K562 (cell line): Measurements from ENCODE around the gene SPNS1. TPM values are rescaled to one million over a fixed set of nuclear protein-coding genes. Genes with fewer than 3 reads are reported as not detected.

Experiments
- ATAC-seq: fragments of 200-7000 bp; cut with Tn5 transposase; 3 replicates; pipeline ENCODE4 v1.9.1; 2020; ENCODE audit warnings: moderate library complexity
- BruUV-seq: library from RNA; stranded (reverse); fragments of 400-500 nt; replicated peaks from 2 replicates; lab custom pipeline; 2021; lab: Mats Ljungman, UMichigan
- CTCF ChIA-PET: fragments of 300-600 bp; formaldehyde crosslinking; extraction: SDS; loops from one replicate; lab custom pipeline; 2021; ENCODE audit warnings: low intra/inter-chr PET ratio; lab: Yijun Ruan, JAX
- POLR2A ChIA-PET: fragments of 300-600, 350-650 bp; sonication (Branson Sonifier 250); formaldehyde crosslinking; extraction: SDS; loops from one replicate; lab custom pipeline; 2021; ENCODE audit warnings: antibody characterized with exemption, inconsistent platforms; lab: Yijun Ruan, JAX
- DNase-seq, 4 experiments: peaks; one replicate each; pipeline versions ENCODE4 v3.0.0 to v3.0.0-alpha.2; 2011 to 2018; ENCODE audit warnings: low spot score in 3 of 4, mixed read lengths in 3 of 4; ENCODE audit errors: extremely low read depth in 1 of 4
- FAIRE-seq: peaks from 2 replicates; lab custom pipeline; 2011; peaks lifted over from hg19 to GRCh38; lab: Jason Lieb, UNC
- H2AFZ ChIP-seq: 2 replicates; pipeline ENCODE4 v1.6.0; 2011; ENCODE audit warnings: low read depth, low read length, control low read depth, inconsistent platforms
- H3K27ac ChIP-seq: fragments of 200-600 bp; 3 replicates; pipeline ENCODE4 v1.8.0; 2011; ENCODE audit warnings: low read depth, mild to moderate bottlenecking, control low read depth, inconsistent platforms, low read length, moderate library complexity, mixed read lengths; ENCODE audit errors: extremely low read depth
- H3K27me3 ChIP-seq, 2 experiments: fragments of 300-600 bp in 1 of 2; 2 replicates in 1 of 2; 3 replicates in 1 of 2; pipeline versions ENCODE4 v1.6.0 to v1.8.0; 2011; ENCODE audit warnings: inconsistent platforms in 2 of 2, low read length in 2 of 2, mild to moderate bottlenecking in 1 of 2, mixed read lengths in 1 of 2, moderate library complexity in 1 of 2; ENCODE audit not compliant: control insufficient read depth in 2 of 2, insufficient read depth in 2 of 2
- H3K36me3 ChIP-seq: fragments of 300-600 bp; 3 replicates; pipeline ENCODE4 v1.8.0; 2011; ENCODE audit warnings: mild to moderate bottlenecking, low read length, inconsistent platforms; ENCODE audit not compliant: control insufficient read depth, insufficient read depth
- H3K4me1 ChIP-seq, 2 experiments: fragments of 200-600 bp in 1 of 2; replicated peaks in 1 of 2; 2 replicates in 1 of 2; 3 replicates in 1 of 2; pipeline versions ENCODE4 v1.5.1 to v1.8.0; 2011; ENCODE audit warnings: inconsistent platforms in 2 of 2, low read length in 2 of 2, mild to moderate bottlenecking in 1 of 2, mixed read lengths in 1 of 2, moderate library complexity in 1 of 2; ENCODE audit not compliant: control insufficient read depth in 2 of 2, insufficient read depth in 2 of 2
- H3K4me2 ChIP-seq: 2 replicates; pipeline ENCODE4 v1.6.1; 2011; ENCODE audit warnings: low read length, control low read depth, inconsistent platforms, mixed read lengths; ENCODE audit not compliant: insufficient read depth
- H3K4me3 ChIP-seq: fragments of 200-600 bp; sonication (generic), shearing (Covaris generic); 2 replicates; pipeline ENCODE4 v1.5.1; 2016; ENCODE audit warnings: control low read depth, inconsistent platforms
- H3K79me2 ChIP-seq: fragments of 200-600 bp; 3 replicates; pipeline ENCODE4 v1.8.0; 2011; ENCODE audit warnings: low read length, inconsistent platforms; ENCODE audit not compliant: control insufficient read depth, insufficient read depth
- H3K9ac ChIP-seq, 2 experiments: 2 replicates each; pipeline versions ENCODE4 v1.6.0 to v1.6.1; 2011; ENCODE audit warnings: low read depth in 2 of 2, low read length in 2 of 2, control low read depth in 1 of 2, inconsistent platforms in 1 of 2, mild to moderate bottlenecking in 1 of 2, mixed read lengths in 1 of 2; ENCODE audit not compliant: insufficient read depth in 1 of 2
- H3K9me1 ChIP-seq: one replicate; pipeline ENCODE4 v1.6.0; 2011; ENCODE audit warnings: inconsistent platforms, mild to moderate bottlenecking, low read length, moderate library complexity; ENCODE audit not compliant: control insufficient read depth, insufficient read depth
- H3K9me3 ChIP-seq: replicated peaks from 2 replicates; pipeline ENCODE4 v1.5.1; 2011; ENCODE audit warnings: low read depth, low read length, inconsistent platforms; ENCODE audit not compliant: control insufficient read depth, insufficient read depth
- H4K20me1 ChIP-seq: replicated peaks from 2 replicates; pipeline ENCODE4 v1.6.1; 2011; ENCODE audit warnings: low read length, inconsistent platforms, mixed read lengths; ENCODE audit not compliant: control insufficient read depth, insufficient read depth
- BCOR ChIP-seq: fragments of 450-650 bp; IDR thresholded peaks from 2 replicates; pipeline ENCODE4 v1.6.1; 2016
- E2F1 ChIP-seq: sonication (generic); formaldehyde crosslinking; IDR thresholded peaks from 2 replicates; pipeline ENCODE4 v1.8.1; 2023; ENCODE audit warnings: mild to moderate bottlenecking, missing genetic modification reagents, moderate library complexity
- GTF2F1 ChIP-seq: IDR thresholded peaks from 2 replicates; pipeline ENCODE4 v1.6.1; 2011; ENCODE audit warnings: low read depth, low read length, improper control_type of control experiment
- HINFP ChIP-seq: fragments of 450-650 bp; conservative IDR thresholded peaks from 2 replicates; pipeline ENCODE4 v1.6.1; 2016; ENCODE audit warnings: missing genetic modification characterization, low read depth, mild to moderate bottlenecking, control low read depth, missing compliant biosample characterization
- MEF2A ChIP-seq: IDR thresholded peaks from 2 replicates; pipeline ENCODE4 v1.6.1; 2011; ENCODE audit warnings: low read depth, mild to moderate bottlenecking, low read length, moderate library complexity; ENCODE audit not compliant: control insufficient read depth
- NCOR1 ChIP-seq: fragments of 450-650 bp; IDR thresholded peaks from 2 replicates; pipeline ENCODE4 v1.6.1; 2016; ENCODE audit warnings: mild to moderate bottlenecking, moderate library complexity
- NFXL1 ChIP-seq: fragments of 450-650 bp; formaldehyde crosslinking; IDR thresholded peaks from 2 replicates; pipeline ENCODE4 v1.4.0; 2021; ENCODE audit warnings: mild to moderate bottlenecking
- PHF21A ChIP-seq: fragments of 450-650 bp; IDR thresholded peaks from 2 replicates; pipeline ENCODE4 v1.6.1; 2017; ENCODE audit warnings: low read depth, borderline replicate concordance
- POLR2H ChIP-seq: IDR thresholded peaks from 2 replicates; pipeline ENCODE4 v1.6.1; 2016; ENCODE audit warnings: missing genetic modification characterization, low read depth, mild to moderate bottlenecking, control low read depth, missing compliant biosample characterization, moderate library complexity
- RBM25 ChIP-seq: fragments of 200-400 bp; formaldehyde crosslinking; IDR thresholded peaks from 2 replicates; pipeline ENCODE4 v1.6.1; 2018; ENCODE audit warnings: low read length, low read depth, moderate library complexity; ENCODE audit not compliant: severe bottlenecking
- SRSF9 ChIP-seq: fragments of 200-400 bp; formaldehyde crosslinking; IDR thresholded peaks from 2 replicates; pipeline ENCODE4 v1.6.1; 2017; ENCODE audit warnings: low read depth, low read length, borderline replicate concordance
- THRAP3 ChIP-seq: fragments of 450-650 bp; IDR thresholded peaks from 2 replicates; pipeline ENCODE4 v1.6.1; 2016; ENCODE audit warnings: mild to moderate bottlenecking, inconsistent platforms, borderline replicate concordance
- XRCC4 ChIP-seq: IDR thresholded peaks from one replicate; pipeline ENCODE4 v1.6.1; 2011; ENCODE audit not compliant: insufficient read depth, insufficient read length; ENCODE audit errors: extremely low read depth
- ZNF184 ChIP-seq: sonication (generic); formaldehyde crosslinking; IDR thresholded peaks from 2 replicates; pipeline ENCODE4 v1.5.0; 2020; ENCODE audit warnings: missing genetic modification reagents
- WGBS: fragments of 100-300 bp; shearing (Covaris generic); methylation state at CpG from one replicate; pipeline ENCODE4 v1.1.6; 2016; ENCODE audit warnings: low coverage, mixed read lengths; ENCODE audit not compliant: insufficient coverage; ENCODE audit errors: missing lambda C conversion rate; 5-methylcytosine and 5-hydroxymethylcytosine counted together
- in situ Hi-C: fragments of 300-500 bp; cut with MboI; formaldehyde crosslinking; loops from 4 replicates; pipeline ENCODE4 v1.15.0; 2018; ENCODE audit warnings: inconsistent platforms, mixed read lengths
- intact Hi-C: fragments of 100-400 bp; cut with micrococcal nuclease; formaldehyde crosslinking; loops from 2 replicates; pipeline ENCODE4 v1.14.2; 2022
- polyA plus RNA-seq, 8 experiments: library from polyadenylated mRNA; depleted of rRNA in 4 of 8; stranded (reverse) in 5 of 8; unstranded in 3 of 8; fragments of >200 nt; fragmentation: Nextera tagmentation in 2 of 8; fragmentation: Illumina TruSeq in 1 of 8; extraction: Ambion mirVana in 2 of 8; extraction: Trizol in 1 of 8; gene quantifications; 2 replicates each; pipeline versions ENCODE4 v1.2.1 to v1.2.3, GENCODE V29; 2011 to 2014; ENCODE audit warnings: inconsistent platforms in 1 of 8, missing spikeins in 1 of 8
- total RNA-seq, 7 experiments: library from RNA; depleted of rRNA in 6 of 7; stranded (reverse); fragments of >200 nt in 6 of 7; fragmentation: Illumina TruSeq in 2 of 7; extraction: Trizol in 2 of 7; gene quantifications; 2 replicates each; pipeline versions ENCODE4 v1.2.1 to v1.2.3, GENCODE V29; 2011 to 2021; ENCODE audit warnings: low replicate concordance in 1 of 7
- TF ChIP-seq, protein P1 (sequence below): sonication (generic); formaldehyde crosslinking; IDR thresholded peaks from 2 replicates; pipeline ENCODE4 v1.8.0; 2023; ENCODE audit warnings: mild to moderate bottlenecking, missing genetic modification reagents

Gene SPNS1
- total and polyA plus RNA-seq, 9 of the 15 experiments (the other 6 are each of a cell fraction or from before 2014, with no cell fraction given), result 0.58 to 64.9 (median 13.7) TPM

DNA sequence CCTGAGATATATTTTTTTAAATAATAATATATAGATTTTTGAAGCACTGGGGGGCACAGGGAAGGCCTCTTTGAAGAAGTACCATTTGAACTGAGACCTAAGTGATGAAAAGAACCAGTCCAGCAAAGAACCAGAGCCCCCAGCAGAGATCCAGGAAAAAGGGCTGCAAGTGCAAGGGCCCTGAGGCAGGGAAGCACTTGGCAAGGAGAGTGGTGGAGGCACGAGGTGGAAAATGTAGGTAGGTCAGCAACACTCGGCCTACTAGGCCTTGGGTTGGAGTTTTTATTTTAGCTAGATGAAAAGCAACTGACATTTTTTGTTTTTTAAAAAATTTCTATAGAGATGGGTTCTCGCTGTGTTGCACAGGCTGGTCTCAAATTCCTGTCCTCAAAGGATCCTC lies 44.4 kb upstream of the SPNS1 start:
- H3K4me3 ChIP-seq, result no peak overlapping the region
- no peaks in the 10 kb centered on the region for H3K36me3 ChIP-seq
- no peak overlapping the region for H3K9ac ChIP-seq
- H3K4me2 ChIP-seq, result no peak overlapping the region
- no peaks in the 10 kb centered on the region for H3K9me1 ChIP-seq
- BruUV-seq, result no TSS peak
- FAIRE-seq (no peak), ATAC-seq (no peak), DNase-seq (no peak)
- WGBS, result 42% methylated on average over 3 of the region's 3 CpGs
- H2AFZ ChIP-seq, result no peak overlapping the region
- H4K20me1 ChIP-seq, result no peaks in the 10 kb centered on the region
- in situ Hi-C loops, result loop anchor here (25.0 kb wide), 1 partner anchor 493 kb away; no protein-coding TSS in a partner anchor
- H3K27ac ChIP-seq, result no peak overlapping the region
- H3K27me3 ChIP-seq, result no peaks in the 10 kb centered on the region
- no peaks in the 10 kb centered on the region for H3K9me3 ChIP-seq
- ChIA-PET POLR2A (interaction anchor here (0.6 kb wide), 1 partner anchor 98 kb away, joined by 3 read pairs; no protein-coding TSS in a partner anchor), CTCF (no interaction called here)
- 0 out of 3 replicates have a peak, but pooled peaks cover under 1% of the 10 kb centered on the region for H3K79me2 ChIP-seq
- intact Hi-C loops, result no loop called here
- peaks cover 4 to 21% of the 10 kb centered on the region in 2 experiments; a peak in 4 of 5 replicates for H3K4me1 ChIP-seq
- TF ChIP-seq SRSF9, result no peak
- TF ChIP-seq PHF21A, result no peak
- no peak for TF ChIP-seq XRCC4
- no peak for TF ChIP-seq MEF2A
- no peak for TF ChIP-seq THRAP3
- no peak for TF ChIP-seq E2F1 (CRISPR knock-in tag)
- no peak for TF ChIP-seq POLR2H
- no peak for TF ChIP-seq NFXL1
- TF ChIP-seq RBM25, result peak; percentile 84
- no peak for TF ChIP-seq GTF2F1
- no peak for TF ChIP-seq NCOR1
- 0 out of 2 replicates have a peak, but pooled peaks have one; percentile 20 for TF ChIP-seq BCOR
- TF ChIP-seq, protein P1, sequence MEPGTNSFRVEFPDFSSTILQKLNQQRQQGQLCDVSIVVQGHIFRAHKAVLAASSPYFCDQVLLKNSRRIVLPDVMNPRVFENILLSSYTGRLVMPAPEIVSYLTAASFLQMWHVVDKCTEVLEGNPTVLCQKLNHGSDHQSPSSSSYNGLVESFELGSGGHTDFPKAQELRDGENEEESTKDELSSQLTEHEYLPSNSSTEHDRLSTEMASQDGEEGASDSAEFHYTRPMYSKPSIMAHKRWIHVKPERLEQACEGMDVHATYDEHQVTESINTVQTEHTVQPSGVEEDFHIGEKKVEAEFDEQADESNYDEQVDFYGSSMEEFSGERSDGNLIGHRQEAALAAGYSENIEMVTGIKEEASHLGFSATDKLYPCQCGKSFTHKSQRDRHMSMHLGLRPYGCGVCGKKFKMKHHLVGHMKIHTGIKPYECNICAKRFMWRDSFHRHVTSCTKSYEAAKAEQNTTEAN (CRISPR knock-in tag), result no peak
- no peak for TF ChIP-seq HINFP (tag)
- no peak for TF ChIP-seq ZNF184 (CRISPR knock-in tag)
